ENCODE measurements around the gene NOP53. TPM values are rescaled to one million over a fixed set of nuclear protein-coding genes. Genes with fewer than 3 reads are reported as not detected.
"Not testable (repeated sequence)": the region's sequence is repeated elsewhere in the genome, so short reads cannot be mapped to it uniquely, and the experiment has no call there.

The NOP53 gene
- total RNA-seq, 1 experiment from 2014 or later: 146 TPM

DNA sequence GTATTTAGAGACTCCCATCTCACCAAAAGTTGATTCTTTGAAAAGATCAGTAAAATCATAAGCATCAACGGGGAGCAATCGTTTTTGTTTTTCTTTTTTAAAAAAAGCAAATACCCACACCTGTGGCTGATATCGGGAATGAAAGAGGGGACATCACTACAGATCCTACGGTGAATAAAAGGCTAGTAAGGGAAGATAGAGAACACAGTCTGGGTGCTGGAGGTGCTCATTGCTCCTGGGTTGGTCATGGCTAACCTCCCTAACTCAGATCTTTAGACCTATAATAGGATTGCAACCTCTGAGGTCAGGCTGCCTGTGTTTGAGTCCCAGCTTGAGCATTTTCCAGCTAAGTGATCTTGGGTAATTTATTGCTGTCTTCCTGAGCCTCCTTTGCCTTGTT lies 31.0 kb upstream of the NOP53 start:
- Histone ChIP-seq H3K4me3 (ENCODE audit: low read depth, low read length, poor library complexity, severe bottlenecking) (no peak overlapping the region), H3K36me3 (ENCODE audit: insufficient read depth, low read length, poor library complexity, severe bottlenecking) (no peaks in the 10 kb centered on the region), H3K4me1 (ENCODE audit: insufficient read depth, low read length, poor library complexity, severe bottlenecking) (peaks cover 4% of the 10 kb centered on the region), H3K27me3 (replicated peaks; ENCODE audit: insufficient read depth, low read depth, low read length, poor library complexity) (no peaks in the 10 kb centered on the region), H3K9me3 (ENCODE audit: low read depth, low read length, poor library complexity, severe bottlenecking) (peaks cover 3% of the 10 kb centered on the region), H3K27ac (ENCODE audit: low read depth, low read length, poor library complexity, severe bottlenecking) (no peak overlapping the region)
- no peak for TF ChIP-seq EZH2 (IDR thresholded peaks at IDR 0.05; ENCODE audit: borderline replicate concordance, low read depth, low read length, poor library complexity, severe bottlenecking)
- TF ChIP-seq, protein P1, sequence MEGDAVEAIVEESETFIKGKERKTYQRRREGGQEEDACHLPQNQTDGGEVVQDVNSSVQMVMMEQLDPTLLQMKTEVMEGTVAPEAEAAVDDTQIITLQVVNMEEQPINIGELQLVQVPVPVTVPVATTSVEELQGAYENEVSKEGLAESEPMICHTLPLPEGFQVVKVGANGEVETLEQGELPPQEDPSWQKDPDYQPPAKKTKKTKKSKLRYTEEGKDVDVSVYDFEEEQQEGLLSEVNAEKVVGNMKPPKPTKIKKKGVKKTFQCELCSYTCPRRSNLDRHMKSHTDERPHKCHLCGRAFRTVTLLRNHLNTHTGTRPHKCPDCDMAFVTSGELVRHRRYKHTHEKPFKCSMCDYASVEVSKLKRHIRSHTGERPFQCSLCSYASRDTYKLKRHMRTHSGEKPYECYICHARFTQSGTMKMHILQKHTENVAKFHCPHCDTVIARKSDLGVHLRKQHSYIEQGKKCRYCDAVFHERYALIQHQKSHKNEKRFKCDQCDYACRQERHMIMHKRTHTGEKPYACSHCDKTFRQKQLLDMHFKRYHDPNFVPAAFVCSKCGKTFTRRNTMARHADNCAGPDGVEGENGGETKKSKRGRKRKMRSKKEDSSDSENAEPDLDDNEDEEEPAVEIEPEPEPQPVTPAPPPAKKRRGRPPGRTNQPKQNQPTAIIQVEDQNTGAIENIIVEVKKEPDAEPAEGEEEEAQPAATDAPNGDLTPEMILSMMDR (conservative IDR thresholded peaks at IDR 0.05; ENCODE audit: low read depth, low read length): no peak
- ChIA-PET POLR2A (ENCODE audit: low non-redundant PET) (no interaction called here), CTCF (no interaction called here)
- intact Hi-C loops (cut with micrococcal nuclease; ENCODE audit: unreplicated experiment): loop anchor here (5.0 kb wide), 1 partner anchor 73 kb away; no protein-coding TSS in a partner anchor
- no TSS peak for BruUV-seq (replicated peaks)
- DNase-seq (ENCODE audit: low spot score): no peak

DNA sequence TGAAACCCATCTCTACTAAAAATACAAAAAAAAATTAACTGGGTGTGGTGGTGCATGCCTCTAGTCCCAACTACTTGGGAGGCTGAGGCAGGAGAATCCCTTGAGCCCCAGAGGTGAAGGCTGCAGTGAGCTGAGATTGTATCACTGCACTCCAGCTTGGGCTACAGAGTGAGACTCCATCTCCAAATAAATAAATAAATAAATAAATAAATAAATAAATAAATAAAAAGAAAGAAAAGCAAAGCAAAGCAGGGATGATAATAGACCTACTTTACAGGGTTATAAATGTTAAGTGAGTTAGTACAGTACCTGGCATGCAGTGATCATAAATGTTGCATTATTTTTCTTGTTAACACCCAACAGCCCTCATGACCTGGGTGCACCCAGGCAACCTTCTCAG lies 30.5 kb upstream of the NOP53 start:
- POLR2A ChIA-PET (ENCODE audit: low non-redundant PET); CTCF ChIA-PET: not testable (repeated sequence)
- intact Hi-C loops (cut with micrococcal nuclease; ENCODE audit: unreplicated experiment): loop anchor here (5.0 kb wide), 1 partner anchor 72 kb away; no protein-coding TSS in a partner anchor

GRCh38 chr19:47716270-47716937 lies 28.9 kb upstream of the NOP53 start:
- peaks cover 4% of the 10 kb centered on the region for H3K4me1 ChIP-seq (ENCODE audit: insufficient read depth, low read length, poor library complexity, severe bottlenecking)
- H3K27ac ChIP-seq (ENCODE audit: low read depth, low read length, poor library complexity, severe bottlenecking): no peak overlapping the region
- H3K27me3 ChIP-seq (replicated peaks; ENCODE audit: insufficient read depth, low read depth, low read length, poor library complexity): no peaks in the 10 kb centered on the region
- TF ChIP-seq, protein P1 (conservative IDR thresholded peaks at IDR 0.05; ENCODE audit: low read depth, low read length): no peak
- TF ChIP-seq EZH2 (IDR thresholded peaks at IDR 0.05; ENCODE audit: borderline replicate concordance, low read depth, low read length, poor library complexity, severe bottlenecking): no peak
- no peak for DNase-seq (ENCODE audit: low spot score)
- peaks cover 3% of the 10 kb centered on the region for H3K9me3 ChIP-seq (ENCODE audit: low read depth, low read length, poor library complexity, severe bottlenecking)
- POLR2A ChIA-PET (ENCODE audit: low non-redundant PET): no interaction called here
- H3K4me3 ChIP-seq (ENCODE audit: low read depth, low read length, poor library complexity, severe bottlenecking): no peak overlapping the region
- no peaks in the 10 kb centered on the region for H3K36me3 ChIP-seq (ENCODE audit: insufficient read depth, low read length, poor library complexity, severe bottlenecking)
- intact Hi-C loops (cut with micrococcal nuclease; ENCODE audit: unreplicated experiment): no loop called here
- CTCF ChIA-PET: no interaction called here
- no TSS peak for BruUV-seq (replicated peaks)

More for the DNA sequence above, 30.5 kb upstream of the NOP53 start:
- not testable (repeated sequence) for DNase-seq (ENCODE audit: low spot score); H3K27ac ChIP-seq (ENCODE audit: low read depth, low read length, poor library complexity, severe bottlenecking); BruUV-seq (replicated peaks); H3K4me1 ChIP-seq (ENCODE audit: insufficient read depth, low read length, poor library complexity, severe bottlenecking); H3K9me3 ChIP-seq (ENCODE audit: low read depth, low read length, poor library complexity, severe bottlenecking); H3K27me3 ChIP-seq (replicated peaks; ENCODE audit: insufficient read depth, low read depth, low read length, poor library complexity); H3K4me3 ChIP-seq (ENCODE audit: low read depth, low read length, poor library complexity, severe bottlenecking); H3K36me3 ChIP-seq (ENCODE audit: insufficient read depth, low read length, poor library complexity, severe bottlenecking)

DNA sequence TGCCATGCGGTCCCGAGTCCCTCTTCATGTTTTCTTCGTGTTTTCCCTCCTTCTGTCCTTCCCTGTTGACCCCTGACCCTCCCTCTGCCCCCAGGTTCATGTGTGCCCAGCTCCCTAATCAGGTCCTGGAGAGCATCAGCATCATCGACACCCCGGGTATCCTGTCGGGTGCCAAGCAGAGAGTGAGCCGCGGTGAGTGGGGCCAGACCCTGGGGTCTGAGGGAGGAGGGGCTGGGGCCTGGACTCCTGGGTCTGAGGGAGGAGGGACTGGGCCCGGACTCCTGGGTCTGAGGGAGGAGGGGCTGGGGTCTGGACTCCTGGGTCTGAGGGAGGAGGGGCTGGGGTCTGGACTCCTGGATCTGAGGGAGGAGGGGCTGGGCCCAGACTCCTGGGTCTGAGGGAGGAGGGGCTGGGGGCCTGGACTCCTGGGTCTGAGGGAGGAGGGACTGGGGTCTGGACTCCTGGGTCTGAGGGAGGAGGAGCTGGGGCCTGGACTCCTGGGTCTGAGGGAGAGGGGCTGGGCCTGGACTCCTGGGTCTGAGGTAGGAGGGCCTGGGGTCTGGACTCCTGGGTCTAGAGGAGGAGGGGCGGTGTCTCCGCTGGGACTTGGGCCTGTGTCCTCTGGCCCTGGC lies 26.8 kb upstream of the NOP53 start:
- H3K9me3 ChIP-seq (ENCODE audit: low read depth, low read length, poor library complexity, severe bottlenecking); H3K36me3 ChIP-seq (ENCODE audit: insufficient read depth, low read length, poor library complexity, severe bottlenecking); H3K27me3 ChIP-seq (replicated peaks; ENCODE audit: insufficient read depth, low read depth, low read length, poor library complexity); DNase-seq (ENCODE audit: low spot score); BruUV-seq (replicated peaks); intact Hi-C loops (cut with micrococcal nuclease; ENCODE audit: unreplicated experiment); H3K4me3 ChIP-seq (ENCODE audit: low read depth, low read length, poor library complexity, severe bottlenecking): not testable (repeated sequence)
- ChIA-PET POLR2A (ENCODE audit: low non-redundant PET) (interaction anchor here (0.6 to 0.9 kb wide), 3 partner anchors 24 to 1663 kb away, joined by 4 to 11 read pairs (median 8); no protein-coding TSS in a partner anchor), CTCF (interaction anchor here (1.2 kb wide), 1 partner anchor 11 kb away, joined by 3 read pairs; no protein-coding TSS in a partner anchor)
- peaks cover 12% of the 10 kb centered on the region for H3K4me1 ChIP-seq (ENCODE audit: insufficient read depth, low read length, poor library complexity, severe bottlenecking)
- peak overlapping the region; percentile 23 for H3K27ac ChIP-seq (ENCODE audit: low read depth, low read length, poor library complexity, severe bottlenecking)
